HUES48 (cell line): ENCODE data around the gene IL20RB.

Experiments
- H3K27ac ChIP-seq: one replicate; pipeline ENCODE4 v1.7.0; 2013; ENCODE audit warnings: low read depth, low read length, inconsistent platforms
- H3K27me3 ChIP-seq: 2 replicates; pipeline ENCODE4 v1.6.1; 2013; ENCODE audit warnings: mild to moderate bottlenecking, low read length; ENCODE audit not compliant: control insufficient read depth, insufficient read depth
- H3K36me3 ChIP-seq: 2 replicates; pipeline ENCODE4 v1.6.1; 2013; ENCODE audit warnings: low read length; ENCODE audit not compliant: control insufficient read depth, insufficient read depth
- H3K4me1 ChIP-seq: 2 replicates; pipeline ENCODE4 v1.6.1; 2013; ENCODE audit warnings: mild to moderate bottlenecking, low read length; ENCODE audit not compliant: control insufficient read depth, insufficient read depth
- H3K4me3 ChIP-seq: 2 replicates; pipeline ENCODE4 v1.5.1; 2013; ENCODE audit warnings: mild to moderate bottlenecking, low read depth, low read length
- H3K9ac ChIP-seq: 2 replicates; pipeline ENCODE4 v1.6.1; 2013; ENCODE audit warnings: mild to moderate bottlenecking, low read depth, low read length, moderate library complexity
- H3K9me3 ChIP-seq: 2 replicates; pipeline ENCODE4 v1.6.1; 2013; ENCODE audit warnings: low read length; ENCODE audit not compliant: control insufficient read depth, insufficient read depth

Gene IL20RB

DNA sequence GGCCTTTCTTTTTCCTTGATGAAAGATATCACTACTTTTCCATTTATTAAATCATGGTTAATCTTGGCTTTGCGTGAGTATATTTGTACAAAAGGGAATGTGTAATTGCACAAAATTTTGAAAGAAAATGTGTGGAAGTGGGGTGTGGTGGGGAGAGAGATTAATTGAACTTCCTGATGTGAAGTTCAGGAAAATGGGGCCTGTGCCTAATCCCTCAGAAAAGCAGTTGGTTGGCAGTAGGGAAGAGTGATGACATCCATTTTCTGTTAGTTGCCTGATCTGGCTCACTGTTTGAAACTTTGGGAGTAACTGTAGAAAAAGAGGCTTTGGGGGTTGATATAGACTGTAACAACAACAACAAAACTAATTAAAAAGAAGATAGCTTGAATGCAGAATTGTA lies 10.8 kb upstream of the IL20RB start:
- no peak overlapping the region for H3K9ac ChIP-seq
- no peak overlapping the region for H3K27ac ChIP-seq
- no peak overlapping the region for H3K4me3 ChIP-seq
- no peaks in the 10 kb centered on the region for H3K27me3 ChIP-seq
- peaks cover 13% of the 10 kb centered on the region for H3K36me3 ChIP-seq
- H3K4me1 ChIP-seq: peaks cover 18% of the 10 kb centered on the region
- H3K9me3 ChIP-seq: no peaks in the 10 kb centered on the region

DNA sequence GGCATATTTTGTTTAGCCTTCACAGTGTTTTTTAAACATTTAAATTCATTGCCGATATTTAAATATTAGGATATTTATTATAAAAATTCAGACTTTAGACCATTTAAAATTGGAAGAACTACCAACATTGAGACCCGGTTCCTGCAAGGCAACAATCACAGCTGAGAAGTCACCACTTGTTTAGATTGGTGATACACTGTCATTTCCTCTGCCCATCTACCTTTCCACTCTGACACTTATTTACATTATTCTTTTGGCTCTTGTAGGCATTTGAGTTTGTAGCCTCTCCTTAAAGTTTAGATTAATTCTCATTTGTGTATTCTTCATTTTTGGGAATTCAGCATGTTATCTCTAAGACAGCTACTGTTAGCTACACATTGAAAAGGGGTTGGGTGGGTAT lies 10.3 kb upstream of the IL20RB start:
- Histone ChIP-seq H3K27ac (no peak overlapping the region), H3K27me3 (no peaks in the 10 kb centered on the region), H3K9ac (no peak overlapping the region), H3K36me3 (peaks cover 13% of the 10 kb centered on the region), H3K9me3 (no peaks in the 10 kb centered on the region), H3K4me1 (peaks cover 13% of the 10 kb centered on the region), H3K4me3 (no peak overlapping the region)

DNA sequence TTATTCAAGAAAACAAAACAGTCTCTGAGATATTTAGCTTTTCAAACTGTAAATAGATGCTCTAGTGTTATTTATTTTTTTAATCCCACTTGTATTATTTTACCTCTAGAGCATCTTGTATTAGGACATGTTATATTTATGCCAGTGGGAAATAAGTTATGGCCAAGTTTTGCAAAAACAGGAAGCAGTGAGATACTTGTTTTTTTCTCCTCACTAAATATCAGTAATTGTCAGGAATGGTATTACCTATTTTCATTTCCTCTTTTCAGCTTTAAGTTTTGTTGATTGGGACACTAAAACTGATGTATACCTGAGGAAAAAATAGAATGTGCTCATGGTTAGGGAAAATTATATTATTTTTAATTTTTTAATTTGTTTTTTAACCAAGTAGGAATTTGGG lies 8.6 kb upstream of the IL20RB start:
- Histone ChIP-seq H3K27me3 (no peaks in the 10 kb centered on the region), H3K4me1 (no peaks in the 10 kb centered on the region), H3K36me3 (peaks cover 13% of the 10 kb centered on the region), H3K9me3 (no peaks in the 10 kb centered on the region), H3K4me3 (no peak overlapping the region), H3K27ac (no peak overlapping the region), H3K9ac (no peak overlapping the region)

DNA sequence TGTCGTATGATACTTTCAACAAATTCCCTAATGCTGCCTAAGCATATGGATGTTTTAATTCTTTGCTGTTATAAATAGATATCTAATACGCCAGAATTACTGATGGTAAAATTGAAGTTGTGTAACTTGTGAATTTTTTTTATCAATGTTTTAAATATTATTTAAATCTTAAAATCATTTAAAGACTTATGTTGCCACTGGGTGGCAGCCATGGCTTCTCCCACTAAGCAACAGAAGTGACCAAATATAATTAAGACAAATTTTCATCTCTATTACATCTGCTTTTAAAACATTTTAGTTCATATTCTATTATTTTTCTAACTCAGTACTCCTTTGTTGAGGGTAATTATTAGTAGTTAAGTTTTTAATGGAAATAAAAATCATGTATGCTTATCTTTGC lies 8.1 kb upstream of the IL20RB start:
- peaks cover 13% of the 10 kb centered on the region for H3K36me3 ChIP-seq
- H3K27ac ChIP-seq: no peak overlapping the region
- H3K27me3 ChIP-seq: no peaks in the 10 kb centered on the region
- no peaks in the 10 kb centered on the region for H3K9me3 ChIP-seq
- no peaks in the 10 kb centered on the region for H3K4me1 ChIP-seq
- no peak overlapping the region for H3K4me3 ChIP-seq
- H3K9ac ChIP-seq: no peak overlapping the region

DNA sequence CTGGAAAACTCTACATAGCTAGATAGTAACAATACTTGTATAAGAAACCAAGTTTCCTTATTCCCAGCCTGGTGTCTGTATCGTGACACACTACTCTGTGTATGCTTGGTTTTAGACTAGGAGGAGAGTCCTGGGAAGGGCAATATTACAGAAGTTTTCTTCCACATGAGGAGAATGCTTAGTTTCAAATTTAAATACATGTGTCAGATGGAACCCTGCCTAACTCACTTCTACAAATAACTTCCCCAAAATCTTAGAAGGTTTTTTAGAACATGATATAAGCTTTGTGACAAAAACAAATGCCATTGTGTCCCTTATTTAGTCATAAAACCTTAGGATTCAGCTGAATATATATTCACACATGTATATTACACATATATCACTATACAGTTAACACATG lies 7.2 kb upstream of the IL20RB start:
- Histone ChIP-seq H3K27me3 (no peaks in the 10 kb centered on the region), H3K9ac (no peak overlapping the region), H3K27ac (no peak overlapping the region), H3K9me3 (no peaks in the 10 kb centered on the region), H3K4me1 (peaks cover 6% of the 10 kb centered on the region; the same call in 1 of the 2 replicates), H3K4me3 (no peak overlapping the region), H3K36me3 (peaks cover 10% of the 10 kb centered on the region)

DNA sequence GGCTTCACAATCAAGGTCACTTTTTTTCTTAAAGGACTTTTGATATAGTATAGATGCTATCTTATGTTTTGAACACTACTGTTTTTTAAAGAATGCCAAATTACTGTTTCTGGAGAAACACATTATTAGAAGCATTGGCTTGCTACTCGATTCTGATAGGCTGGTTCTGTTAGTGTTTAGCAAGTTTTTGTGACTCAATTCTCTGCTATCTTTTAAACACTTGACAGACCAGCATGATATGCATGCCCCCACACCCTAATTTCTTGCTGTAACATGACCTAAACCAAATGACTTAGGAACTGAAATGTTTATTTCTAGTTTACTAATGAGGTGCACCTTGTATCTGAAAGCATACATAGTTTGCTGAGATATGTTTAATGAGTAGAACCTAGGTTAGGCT lies 5.5 kb upstream of the IL20RB start:
- Histone ChIP-seq H3K27me3 (no peaks in the 10 kb centered on the region), H3K9me3 (no peaks in the 10 kb centered on the region), H3K27ac (no peak overlapping the region), H3K36me3 (peaks cover 6% of the 10 kb centered on the region), H3K4me1 (peaks cover 6% of the 10 kb centered on the region; the same call in 1 of the 2 replicates), H3K4me3 (no peak overlapping the region), H3K9ac (no peak overlapping the region)

DNA sequence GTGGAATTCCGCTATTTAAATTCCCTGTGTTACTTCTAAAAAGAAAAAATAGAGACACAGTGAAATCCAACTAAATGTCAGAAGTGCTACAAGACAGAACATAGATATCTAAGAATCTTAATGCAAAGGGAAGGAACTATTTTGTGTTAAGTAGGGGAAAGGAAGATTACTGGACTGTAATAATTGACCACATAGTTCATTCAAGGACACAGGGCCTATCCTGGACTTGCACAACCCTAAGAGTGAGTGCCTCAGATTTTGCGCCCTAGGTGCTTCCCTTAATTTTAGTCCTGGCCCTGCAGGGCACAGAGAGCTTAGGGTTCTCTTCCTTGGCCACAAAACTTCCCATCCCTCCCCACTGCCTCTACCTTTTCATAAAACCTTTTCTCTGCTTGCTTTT lies 3.5 kb upstream of the IL20RB start:
- H3K27ac ChIP-seq: no peak overlapping the region

DNA sequence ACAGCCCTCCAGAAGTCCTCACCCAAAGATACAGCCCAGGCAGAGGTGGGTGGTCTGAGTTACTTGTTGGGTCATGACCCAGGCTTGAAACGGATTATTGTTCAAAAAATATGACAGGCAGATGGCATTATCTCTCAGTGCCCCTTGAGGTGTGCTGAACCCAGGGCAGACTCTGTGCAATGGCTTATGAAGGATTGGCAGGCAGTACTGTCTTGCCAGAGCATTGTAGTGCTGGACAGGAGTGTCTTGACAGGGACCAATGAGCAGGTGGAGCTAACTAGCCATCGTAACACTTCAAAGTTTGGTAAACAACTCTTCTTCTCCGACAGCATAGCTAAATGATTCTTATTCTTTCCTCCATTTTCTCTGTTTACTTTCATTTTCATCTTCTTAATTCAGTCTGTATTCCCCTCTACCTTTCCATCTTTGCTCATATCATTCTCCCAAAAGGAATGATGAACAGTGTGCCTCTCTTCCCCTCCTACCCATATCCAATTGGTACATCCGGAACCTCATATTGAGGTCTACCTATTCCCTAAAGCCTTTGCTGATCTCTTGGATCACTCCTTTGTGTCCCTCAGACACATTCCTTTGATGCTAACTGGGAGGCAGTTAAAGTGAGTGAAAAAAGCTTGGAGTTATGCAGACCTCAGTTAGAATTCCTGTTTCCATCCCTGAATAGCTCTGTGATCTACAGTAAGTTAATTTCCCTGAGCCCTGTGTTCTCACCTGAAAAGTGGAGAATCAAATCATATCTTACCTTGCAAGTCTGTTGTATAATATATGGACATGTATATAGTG lies 2.6 kb upstream of the IL20RB start:
- Histone ChIP-seq H3K9ac (no peak overlapping the region), H3K4me3 (no peak overlapping the region), H3K27ac (no peak overlapping the region), H3K27me3 (no peaks in the 10 kb centered on the region), H3K4me1 (peaks cover 6% of the 10 kb centered on the region; the same call in 1 of the 2 replicates), H3K9me3 (no peaks in the 10 kb centered on the region), H3K36me3 (no peaks in the 10 kb centered on the region)

More for the DNA sequence above, 3.5 kb upstream of the IL20RB start:
- H3K36me3 ChIP-seq: no peaks in the 10 kb centered on the region
- no peaks in the 10 kb centered on the region for H3K27me3 ChIP-seq
- H3K4me3 ChIP-seq: no peak overlapping the region
- peaks cover 6% of the 10 kb centered on the region; the same call in 1 of the 2 replicates for H3K4me1 ChIP-seq
- no peaks in the 10 kb centered on the region for H3K9me3 ChIP-seq
- no peak overlapping the region for H3K9ac ChIP-seq

DNA sequence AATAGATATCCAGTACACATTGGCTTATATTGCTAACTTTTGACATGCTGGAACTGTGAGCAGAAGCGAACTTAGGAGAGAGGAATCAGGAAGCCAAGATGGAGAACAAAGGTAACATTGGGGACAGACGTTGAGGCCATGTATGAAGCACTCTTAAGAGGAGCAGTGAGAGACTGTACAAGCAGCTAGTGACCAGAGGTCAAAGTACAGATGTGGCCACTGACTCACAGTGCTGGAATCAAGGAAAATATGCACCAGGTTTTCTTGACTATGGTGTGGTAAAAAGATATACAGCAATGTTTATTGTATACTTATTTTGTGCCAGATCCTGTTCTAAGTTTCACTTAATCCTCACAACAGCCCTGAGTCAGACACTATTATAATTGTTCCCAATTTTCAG lies 2.0 kb upstream of the IL20RB start:
- peaks cover 6% of the 10 kb centered on the region; the same call in 1 of the 2 replicates for H3K4me1 ChIP-seq
- no peaks in the 10 kb centered on the region for H3K9me3 ChIP-seq
- H3K9ac ChIP-seq: no peak overlapping the region
- no peak overlapping the region for H3K27ac ChIP-seq
- no peak overlapping the region for H3K4me3 ChIP-seq
- H3K27me3 ChIP-seq: no peaks in the 10 kb centered on the region
- H3K36me3 ChIP-seq: no peaks in the 10 kb centered on the region

DNA sequence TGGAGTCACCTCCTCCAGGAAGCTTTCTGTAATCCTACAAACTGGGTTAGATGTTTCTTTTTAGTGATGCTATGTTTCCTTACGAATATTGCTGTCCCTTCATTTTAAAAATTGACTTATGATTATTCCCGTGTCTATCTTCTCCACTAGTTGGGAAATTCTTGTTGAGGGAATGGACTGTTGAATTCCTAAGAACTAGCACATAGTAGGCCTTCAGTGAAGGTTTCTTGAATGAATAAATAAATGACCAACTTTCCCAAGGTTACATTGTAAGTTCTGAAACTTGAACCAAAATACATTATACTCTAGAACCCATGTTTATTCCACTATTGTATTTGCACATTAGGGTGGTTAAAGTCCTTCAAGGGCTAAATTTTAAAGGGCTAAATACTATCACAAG lies 812 bp upstream of the IL20RB start:
- peaks cover 6% of the 10 kb centered on the region; the same call in 1 of the 2 replicates for H3K4me1 ChIP-seq
- no peak overlapping the region for H3K27ac ChIP-seq
- no peaks in the 10 kb centered on the region for H3K9me3 ChIP-seq

DNA sequence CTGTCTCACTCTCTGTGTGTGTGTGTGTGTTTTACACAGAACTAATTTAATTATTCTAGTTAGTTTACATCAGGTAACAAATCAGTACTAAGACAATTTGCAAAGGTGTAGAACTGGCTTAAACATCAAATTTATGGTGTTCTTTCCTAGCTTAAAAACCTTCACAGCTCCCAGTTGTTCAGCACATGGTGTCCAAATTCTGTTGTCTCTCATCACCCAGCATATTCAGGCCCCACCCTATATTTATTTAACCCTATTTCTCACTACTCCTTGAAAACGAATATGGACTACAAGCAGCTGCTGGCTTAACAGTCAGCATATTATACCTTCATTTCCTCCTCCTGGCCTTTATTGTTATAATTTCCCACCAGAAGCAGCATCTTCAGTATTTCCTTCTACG lies 1.2 kb downstream of the IL20RB start:
- Histone ChIP-seq H3K9me3 (no peaks in the 10 kb centered on the region), H3K27me3 (no peaks in the 10 kb centered on the region), H3K27ac (no peak overlapping the region), H3K4me3 (no peak overlapping the region), H3K9ac (no peak overlapping the region), H3K4me1 (peaks cover 6% of the 10 kb centered on the region; the same call in 1 of the 2 replicates), H3K36me3 (no peaks in the 10 kb centered on the region)

More for the DNA sequence above, 812 bp upstream of the IL20RB start:
- H3K27me3 ChIP-seq: no peaks in the 10 kb centered on the region
- H3K9ac ChIP-seq: no peak overlapping the region
- H3K36me3 ChIP-seq: no peaks in the 10 kb centered on the region
- no peak overlapping the region for H3K4me3 ChIP-seq
